ENCODE data around the gene UBR3.

- TF ChIP-seq, protein P1, sequence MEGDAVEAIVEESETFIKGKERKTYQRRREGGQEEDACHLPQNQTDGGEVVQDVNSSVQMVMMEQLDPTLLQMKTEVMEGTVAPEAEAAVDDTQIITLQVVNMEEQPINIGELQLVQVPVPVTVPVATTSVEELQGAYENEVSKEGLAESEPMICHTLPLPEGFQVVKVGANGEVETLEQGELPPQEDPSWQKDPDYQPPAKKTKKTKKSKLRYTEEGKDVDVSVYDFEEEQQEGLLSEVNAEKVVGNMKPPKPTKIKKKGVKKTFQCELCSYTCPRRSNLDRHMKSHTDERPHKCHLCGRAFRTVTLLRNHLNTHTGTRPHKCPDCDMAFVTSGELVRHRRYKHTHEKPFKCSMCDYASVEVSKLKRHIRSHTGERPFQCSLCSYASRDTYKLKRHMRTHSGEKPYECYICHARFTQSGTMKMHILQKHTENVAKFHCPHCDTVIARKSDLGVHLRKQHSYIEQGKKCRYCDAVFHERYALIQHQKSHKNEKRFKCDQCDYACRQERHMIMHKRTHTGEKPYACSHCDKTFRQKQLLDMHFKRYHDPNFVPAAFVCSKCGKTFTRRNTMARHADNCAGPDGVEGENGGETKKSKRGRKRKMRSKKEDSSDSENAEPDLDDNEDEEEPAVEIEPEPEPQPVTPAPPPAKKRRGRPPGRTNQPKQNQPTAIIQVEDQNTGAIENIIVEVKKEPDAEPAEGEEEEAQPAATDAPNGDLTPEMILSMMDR (conservative IDR thresholded peaks at IDR 0.05; ENCODE audit: low read depth, low read length) = no peak
- no peak for TF ChIP-seq EZH2 (IDR thresholded peaks at IDR 0.05; ENCODE audit: borderline replicate concordance, low read depth, low read length, poor library complexity, severe bottlenecking)
Observed at GRCh38 chr2:170025223-170025622, 198.0 kb downstream of the UBR3 start.

Data from A673 (cell line).